Peyer's patch (tissue), 4 donors: ENCODE data around the gene CHTOP.

ENCODE experiments used
- CTCF ChIP-seq, 6 experiments: fragments of 450-650 bp in 4 of 6; fragments of 200-600 bp in 2 of 6; sonication (generic) in 1 of 6; IDR thresholded peaks; one replicate each; pipeline ENCODE4 v1.5.1; 2017 to 2019; ENCODE audit warnings: antibody characterized with exemption in 6 of 6, mild to moderate bottlenecking in 3 of 6, moderate library complexity in 1 of 6
- POLR2A ChIP-seq, 2 donors: fragments of 450-650 bp; IDR thresholded peaks; one replicate each; pipeline ENCODE4 v1.5.1; 2017; ENCODE audit warnings: antibody characterized with exemption in 2 of 2, mild to moderate bottlenecking in 2 of 2, moderate library complexity in 2 of 2

- TF ChIP-seq CTCF (IDR thresholded peaks at IDR 0.05) (no peak), POLR2A (IDR thresholded peaks at IDR 0.05) (no peak)
Measured at GRCh38 chr1:153688276-153688675, 54.4 kb downstream of the CHTOP start.
